Measurements from ENCODE around the gene EWSR1. TPM values are rescaled to one million over a fixed set of nuclear protein-coding genes. Genes with fewer than 3 reads are reported as not detected.

The EWSR1 gene
- polyA plus RNA-seq, 1 donor from 2014 or later: 277 TPM

DNA sequence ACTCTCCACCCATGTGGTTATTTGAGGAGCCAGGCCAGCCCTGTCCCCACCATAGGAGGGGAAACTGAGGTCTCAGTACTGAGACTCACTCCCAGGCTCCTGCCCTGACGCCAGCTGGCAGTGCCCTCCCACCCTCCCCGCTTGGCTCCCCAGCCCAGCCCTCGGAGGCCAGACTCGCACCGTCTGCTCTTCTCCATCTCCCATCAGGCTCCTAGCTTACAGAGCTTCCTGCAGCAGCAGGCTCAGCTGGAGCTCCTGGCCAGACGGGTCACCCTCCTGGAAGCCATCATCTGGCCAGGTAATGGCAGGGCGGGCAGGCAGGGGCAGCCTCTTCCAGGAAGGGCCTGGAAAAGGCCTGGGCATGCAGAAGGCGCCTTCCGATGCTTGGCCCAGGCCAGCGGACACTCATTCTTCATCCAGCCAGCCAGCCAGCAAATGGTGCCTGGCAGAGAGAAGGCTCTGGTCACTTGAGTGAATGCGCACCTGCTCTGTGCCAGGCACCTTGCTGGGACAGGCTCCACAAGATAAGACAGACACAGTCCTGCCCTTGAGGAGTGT is 12.9 kb upstream of the EWSR1 start:
- Histone ChIP-seq H3K27ac (ENCODE audit: low read length) (no peak overlapping the region), H4K20me1 (ENCODE audit: insufficient read depth) (no peaks in the 10 kb centered on the region), H2AFZ (ENCODE audit: low read depth, low read length) (no peak overlapping the region), H3K79me2 (replicated peaks; ENCODE audit: insufficient read depth, low read length) (no peaks in the 10 kb centered on the region), H3K9ac (ENCODE audit: low read length) (no peak overlapping the region), H3K9me3 (ENCODE audit: low read length) (no peaks in the 10 kb centered on the region), H3K9me2 (ENCODE audit: insufficient read depth, low read length) (no peaks in the 10 kb centered on the region), H3K4me2 (ENCODE audit: low read length) (no peak overlapping the region), H3F3A (ENCODE audit: insufficient read depth, low read length, poor library complexity, severe bottlenecking) (no peaks in the 10 kb centered on the region), H3K27me3 (ENCODE audit: insufficient read depth, low read depth, low read length) (no peaks in the 10 kb centered on the region), H3K36me3 (ENCODE audit: insufficient read depth, low read length) (no peaks in the 10 kb centered on the region), H3K4me3 (ENCODE audit: low read length) (no peak overlapping the region)
- TF ChIP-seq SMC3 (conservative IDR thresholded peaks at IDR 0.05; ENCODE audit: poor library complexity) (no peak), EP300 (conservative IDR thresholded peaks at IDR 0.05; ENCODE audit: poor library complexity, severe bottlenecking) (no peak), MXI1 (conservative IDR thresholded peaks at IDR 0.05; ENCODE audit: poor library complexity, severe bottlenecking) (no peak), POLR2AphosphoS5 (IDR thresholded peaks at IDR 0.05) (no peak), CTCF (IDR thresholded peaks at IDR 0.05; ENCODE audit: poor library complexity, severe bottlenecking) (no peak), EZH2 (IDR thresholded peaks at IDR 0.05; ENCODE audit: borderline replicate concordance, insufficient read depth, low read length, poor library complexity, severe bottlenecking) (no peak), TAF1 (IDR thresholded peaks at IDR 0.05; ENCODE audit: low read depth) (no peak), RAD21 (conservative IDR thresholded peaks at IDR 0.05) (no peak)
- TF ChIP-seq, protein P1, sequence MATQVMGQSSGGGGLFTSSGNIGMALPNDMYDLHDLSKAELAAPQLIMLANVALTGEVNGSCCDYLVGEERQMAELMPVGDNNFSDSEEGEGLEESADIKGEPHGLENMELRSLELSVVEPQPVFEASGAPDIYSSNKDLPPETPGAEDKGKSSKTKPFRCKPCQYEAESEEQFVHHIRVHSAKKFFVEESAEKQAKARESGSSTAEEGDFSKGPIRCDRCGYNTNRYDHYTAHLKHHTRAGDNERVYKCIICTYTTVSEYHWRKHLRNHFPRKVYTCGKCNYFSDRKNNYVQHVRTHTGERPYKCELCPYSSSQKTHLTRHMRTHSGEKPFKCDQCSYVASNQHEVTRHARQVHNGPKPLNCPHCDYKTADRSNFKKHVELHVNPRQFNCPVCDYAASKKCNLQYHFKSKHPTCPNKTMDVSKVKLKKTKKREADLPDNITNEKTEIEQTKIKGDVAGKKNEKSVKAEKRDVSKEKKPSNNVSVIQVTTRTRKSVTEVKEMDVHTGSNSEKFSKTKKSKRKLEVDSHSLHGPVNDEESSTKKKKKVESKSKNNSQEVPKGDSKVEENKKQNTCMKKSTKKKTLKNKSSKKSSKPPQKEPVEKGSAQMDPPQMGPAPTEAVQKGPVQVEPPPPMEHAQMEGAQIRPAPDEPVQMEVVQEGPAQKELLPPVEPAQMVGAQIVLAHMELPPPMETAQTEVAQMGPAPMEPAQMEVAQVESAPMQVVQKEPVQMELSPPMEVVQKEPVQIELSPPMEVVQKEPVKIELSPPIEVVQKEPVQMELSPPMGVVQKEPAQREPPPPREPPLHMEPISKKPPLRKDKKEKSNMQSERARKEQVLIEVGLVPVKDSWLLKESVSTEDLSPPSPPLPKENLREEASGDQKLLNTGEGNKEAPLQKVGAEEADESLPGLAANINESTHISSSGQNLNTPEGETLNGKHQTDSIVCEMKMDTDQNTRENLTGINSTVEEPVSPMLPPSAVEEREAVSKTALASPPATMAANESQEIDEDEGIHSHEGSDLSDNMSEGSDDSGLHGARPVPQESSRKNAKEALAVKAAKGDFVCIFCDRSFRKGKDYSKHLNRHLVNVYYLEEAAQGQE (IDR thresholded peaks at IDR 0.05; ENCODE audit: borderline replicate concordance): no peak

DNA sequence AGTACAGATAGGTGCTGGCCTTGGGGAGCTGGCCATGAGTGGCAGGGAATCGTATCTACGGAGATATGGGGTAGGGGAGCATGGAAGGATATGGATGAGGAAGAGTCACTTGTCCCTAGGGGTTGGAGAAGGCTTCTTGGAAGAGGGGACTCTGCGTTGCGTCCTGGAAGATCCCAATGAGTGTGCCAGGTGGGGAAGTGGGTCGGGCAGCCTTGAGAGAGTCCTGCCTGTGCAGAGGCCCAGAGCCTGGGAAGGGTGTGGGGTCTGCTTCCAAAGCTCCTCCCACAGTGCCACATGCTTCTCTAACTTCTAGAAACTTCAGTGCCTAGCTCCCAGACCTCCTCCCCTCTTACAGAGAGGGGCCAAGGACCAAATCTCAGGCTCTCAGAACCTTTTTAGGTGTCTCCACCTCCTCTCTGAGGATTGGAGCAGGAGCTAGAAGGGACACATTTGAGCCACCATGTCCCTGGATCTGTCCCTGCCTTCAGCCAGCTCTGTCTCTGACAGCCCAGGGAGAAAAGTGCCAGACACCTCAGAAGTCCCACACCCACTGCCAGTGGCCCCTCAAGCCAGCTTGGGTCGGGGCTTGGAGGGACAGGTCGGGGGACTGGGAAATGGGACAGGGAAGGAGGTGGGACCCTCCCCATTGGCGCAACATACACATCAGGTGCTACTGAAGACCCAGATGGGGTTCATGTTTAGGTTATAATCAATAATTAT is 11.3 kb upstream of the EWSR1 start:
- no peak overlapping the region for H2AFZ ChIP-seq (ENCODE audit: low read depth, low read length)
- H3K9me2 ChIP-seq (ENCODE audit: insufficient read depth, low read length): no peaks in the 10 kb centered on the region
- no peaks in the 10 kb centered on the region for H3K79me2 ChIP-seq (replicated peaks; ENCODE audit: insufficient read depth, low read length)
- no peaks in the 10 kb centered on the region for H3K27me3 ChIP-seq (ENCODE audit: insufficient read depth, low read depth, low read length)
- no peak for TF ChIP-seq POLR2AphosphoS5 (IDR thresholded peaks at IDR 0.05)
- no peak for TF ChIP-seq MXI1 (conservative IDR thresholded peaks at IDR 0.05; ENCODE audit: poor library complexity, severe bottlenecking)
- TF ChIP-seq, protein P1 (IDR thresholded peaks at IDR 0.05; ENCODE audit: borderline replicate concordance): no peak
- TF ChIP-seq TAF1 (IDR thresholded peaks at IDR 0.05; ENCODE audit: low read depth): no peak
- no peak for TF ChIP-seq RAD21 (conservative IDR thresholded peaks at IDR 0.05)
- TF ChIP-seq SMC3 (conservative IDR thresholded peaks at IDR 0.05; ENCODE audit: poor library complexity): no peak
- TF ChIP-seq EZH2 (IDR thresholded peaks at IDR 0.05; ENCODE audit: borderline replicate concordance, insufficient read depth, low read length, poor library complexity, severe bottlenecking): no peak
- TF ChIP-seq EP300 (conservative IDR thresholded peaks at IDR 0.05; ENCODE audit: poor library complexity, severe bottlenecking): no peak
- no peak for TF ChIP-seq CTCF (IDR thresholded peaks at IDR 0.05; ENCODE audit: poor library complexity, severe bottlenecking)
- H3K9ac ChIP-seq (ENCODE audit: low read length): no peak overlapping the region
- no peaks in the 10 kb centered on the region for H3K36me3 ChIP-seq (ENCODE audit: insufficient read depth, low read length)
- H3K4me3 ChIP-seq (ENCODE audit: low read length): no peak overlapping the region
- H3K9me3 ChIP-seq (ENCODE audit: low read length): no peaks in the 10 kb centered on the region
- H3K4me2 ChIP-seq (ENCODE audit: low read length): no peak overlapping the region
- no peaks in the 10 kb centered on the region for H4K20me1 ChIP-seq (ENCODE audit: insufficient read depth)
- no peaks in the 10 kb centered on the region for H3F3A ChIP-seq (ENCODE audit: insufficient read depth, low read length, poor library complexity, severe bottlenecking)
- H3K27ac ChIP-seq (ENCODE audit: low read length): no peak overlapping the region

Measured in neural cell (in vitro differentiated cells).